SU-DHL-6 (cell line): ENCODE data around the gene ROR1.

ENCODE experiments used
- CTCF ChIP-seq: fragments of 200-600 bp; sonication (generic); IDR thresholded peaks from one replicate; pipeline ENCODE4 v1.5.1; 2017; ENCODE audit warnings: antibody characterized with exemption, mild to moderate bottlenecking, low read length, moderate library complexity; ENCODE audit not compliant: insufficient read depth, poor library complexity, severe bottlenecking
- EZH2phosphoT487 ChIP-seq: fragments of 200-600 bp; sonication (generic), shearing (Covaris generic); conservative IDR thresholded peaks from 2 replicates; pipeline ENCODE4 v1.6.1; 2018; ENCODE audit warnings: mild to moderate bottlenecking, antibody characterized with exemption, low read length, moderate library complexity, mixed read lengths

GRCh38 chr1:63875636-63876035, 101.8 kb downstream of the ROR1 start:
- no peak for TF ChIP-seq CTCF
- TF ChIP-seq EZH2phosphoT487 = no peak
